22Rv1 (cell line): ENCODE data around the gene NAT8L.

Source experiments
- H3K27ac ChIP-seq: fragments of 450-650 bp; 2 replicates; pipeline ENCODE4 v1.5.1; 2017
- ZFX ChIP-seq: fragments of 450-650 bp; IDR thresholded peaks from 2 replicates; pipeline ENCODE4 v1.6.1; 2017; ENCODE audit warnings: antibody characterized with exemption, borderline replicate concordance
- TF ChIP-seq, protein P1 (sequence below): fragments of 450-650 bp; IDR thresholded peaks from 2 replicates; pipeline ENCODE4 v1.5.1; 2017; ENCODE audit warnings: mild to moderate bottlenecking

The NAT8L gene

DNA sequence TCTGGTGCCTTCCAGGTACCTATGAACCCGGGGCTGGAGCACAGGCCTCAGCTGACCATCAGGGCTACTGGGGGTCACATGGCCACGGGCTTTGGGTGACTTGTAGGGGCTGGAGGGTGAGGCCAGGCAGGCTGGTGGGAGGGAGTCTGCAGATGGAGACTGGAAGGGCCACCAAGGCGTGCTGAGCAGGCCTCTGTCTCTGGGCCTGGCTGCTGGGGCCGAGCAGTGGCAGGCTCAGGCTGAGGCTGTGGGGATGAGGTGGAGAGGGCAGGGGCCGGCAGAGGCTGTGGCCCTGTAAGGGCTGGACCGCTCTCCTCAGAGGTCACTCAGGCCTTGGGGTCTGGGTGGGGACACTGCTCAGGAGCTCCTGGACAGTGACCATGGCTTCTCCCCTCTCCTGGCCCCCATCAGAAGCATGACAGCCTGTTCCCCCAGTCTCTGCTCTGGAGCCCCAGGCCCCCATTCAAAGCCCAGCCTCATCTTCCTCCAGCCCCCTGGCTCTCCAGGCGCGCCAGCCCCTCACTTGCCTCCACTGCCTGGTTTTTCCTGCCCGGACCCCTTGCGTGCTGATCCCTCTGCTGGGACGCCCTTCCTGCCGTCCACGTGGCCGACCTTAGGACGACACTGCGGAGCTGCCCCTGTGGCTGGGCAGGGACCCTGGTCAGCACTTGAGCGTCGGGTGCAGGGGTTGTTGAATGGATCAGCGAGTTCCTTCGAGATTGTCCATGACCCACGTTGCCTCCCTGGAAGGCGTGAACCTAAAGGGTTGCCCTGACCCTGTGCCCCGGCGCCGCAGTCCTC, 11.1 kb upstream of the NAT8L start:
- TF ChIP-seq, protein P1, sequence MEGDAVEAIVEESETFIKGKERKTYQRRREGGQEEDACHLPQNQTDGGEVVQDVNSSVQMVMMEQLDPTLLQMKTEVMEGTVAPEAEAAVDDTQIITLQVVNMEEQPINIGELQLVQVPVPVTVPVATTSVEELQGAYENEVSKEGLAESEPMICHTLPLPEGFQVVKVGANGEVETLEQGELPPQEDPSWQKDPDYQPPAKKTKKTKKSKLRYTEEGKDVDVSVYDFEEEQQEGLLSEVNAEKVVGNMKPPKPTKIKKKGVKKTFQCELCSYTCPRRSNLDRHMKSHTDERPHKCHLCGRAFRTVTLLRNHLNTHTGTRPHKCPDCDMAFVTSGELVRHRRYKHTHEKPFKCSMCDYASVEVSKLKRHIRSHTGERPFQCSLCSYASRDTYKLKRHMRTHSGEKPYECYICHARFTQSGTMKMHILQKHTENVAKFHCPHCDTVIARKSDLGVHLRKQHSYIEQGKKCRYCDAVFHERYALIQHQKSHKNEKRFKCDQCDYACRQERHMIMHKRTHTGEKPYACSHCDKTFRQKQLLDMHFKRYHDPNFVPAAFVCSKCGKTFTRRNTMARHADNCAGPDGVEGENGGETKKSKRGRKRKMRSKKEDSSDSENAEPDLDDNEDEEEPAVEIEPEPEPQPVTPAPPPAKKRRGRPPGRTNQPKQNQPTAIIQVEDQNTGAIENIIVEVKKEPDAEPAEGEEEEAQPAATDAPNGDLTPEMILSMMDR, result no peak
- no peak for TF ChIP-seq ZFX
- no peak overlapping the region for H3K27ac ChIP-seq

DNA sequence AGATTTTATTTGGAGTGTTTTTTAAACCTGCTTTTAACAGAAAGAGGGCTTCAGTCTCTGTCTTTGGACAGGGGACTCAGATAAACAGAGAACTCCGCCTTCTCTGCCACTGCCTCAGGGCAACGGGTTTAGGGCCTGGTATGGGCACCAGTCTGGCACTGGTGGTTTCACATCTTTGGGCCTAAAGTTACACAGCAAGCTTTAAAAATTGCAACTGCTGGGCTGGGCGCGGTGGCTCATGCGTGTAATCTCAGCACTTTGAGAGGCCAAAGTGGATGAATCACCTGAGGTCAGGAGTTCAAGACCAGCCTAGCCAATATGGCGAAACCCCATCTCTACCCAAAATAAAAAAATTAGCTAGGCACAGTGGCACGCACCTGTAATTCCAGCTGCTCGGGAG, 10.3 kb upstream of the NAT8L start:
- no peak overlapping the region for H3K27ac ChIP-seq
- TF ChIP-seq ZFX, result no peak
- TF ChIP-seq, protein P1, result no peak

DNA sequence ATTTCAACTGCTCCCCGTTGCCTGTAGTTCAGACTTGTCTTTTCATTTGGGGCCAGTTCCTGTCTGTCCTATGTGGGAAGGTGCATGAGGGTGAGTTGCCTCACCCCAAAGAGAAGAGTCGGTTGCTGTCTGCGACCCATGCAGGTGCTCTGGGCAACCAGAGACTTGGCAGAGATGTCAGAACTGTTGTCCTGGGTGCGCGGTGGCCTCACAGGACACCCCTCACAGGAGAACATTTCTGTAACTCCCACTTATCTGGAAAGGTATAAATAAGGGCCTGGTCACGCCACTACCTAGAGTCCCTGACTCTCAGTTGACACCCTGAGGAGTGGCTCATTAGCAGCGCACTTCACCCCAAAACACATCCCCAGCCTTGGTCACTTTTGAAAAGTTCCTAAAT, 9.7 kb upstream of the NAT8L start:
- no peak for TF ChIP-seq ZFX
- no peak overlapping the region for H3K27ac ChIP-seq

DNA sequence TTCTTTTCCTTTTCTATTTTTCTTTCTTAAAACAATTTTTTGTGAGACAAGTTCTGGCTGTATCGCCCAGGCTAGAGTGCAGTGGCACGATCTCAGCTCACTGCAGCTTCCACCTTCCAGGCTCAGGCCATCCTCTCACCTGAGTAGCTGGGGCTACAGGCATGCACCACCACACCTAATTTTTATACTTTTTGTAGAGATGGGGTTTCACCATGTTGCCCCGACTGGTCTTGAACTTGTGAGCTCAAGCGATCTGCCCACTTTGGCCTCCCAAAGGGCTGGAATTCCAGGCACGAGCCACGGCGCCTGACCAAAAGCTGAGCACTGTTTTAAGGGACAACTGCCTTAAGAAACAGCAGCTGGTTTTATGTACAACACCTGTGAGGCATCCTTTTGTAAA, 9.3 kb upstream of the NAT8L start:
- TF ChIP-seq, protein P1, result no peak
- TF ChIP-seq ZFX, result no peak
- H3K27ac ChIP-seq, result no peak overlapping the region

DNA sequence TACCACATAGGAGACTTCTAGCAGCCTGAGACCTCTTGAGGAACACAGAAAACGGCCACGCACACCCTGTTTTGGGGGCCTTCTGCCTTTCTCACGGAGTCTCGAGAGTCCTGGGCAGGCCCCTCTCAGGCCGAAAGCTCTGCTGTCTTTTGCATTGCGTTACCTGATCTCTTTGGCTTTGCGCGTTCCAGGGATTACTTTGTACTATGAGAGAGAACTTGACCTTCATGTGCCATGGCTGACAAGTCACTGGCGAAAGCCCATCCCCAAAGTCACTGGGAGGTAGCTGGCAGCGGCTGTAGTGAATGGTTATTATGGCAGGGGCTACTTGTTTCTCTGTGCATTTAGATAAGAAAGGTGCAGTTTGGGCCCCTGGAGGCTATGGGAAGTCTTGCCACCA, 8.0 kb upstream of the NAT8L start:
- TF ChIP-seq, protein P1, result no peak
- TF ChIP-seq ZFX, result no peak
- no peak overlapping the region for H3K27ac ChIP-seq

DNA sequence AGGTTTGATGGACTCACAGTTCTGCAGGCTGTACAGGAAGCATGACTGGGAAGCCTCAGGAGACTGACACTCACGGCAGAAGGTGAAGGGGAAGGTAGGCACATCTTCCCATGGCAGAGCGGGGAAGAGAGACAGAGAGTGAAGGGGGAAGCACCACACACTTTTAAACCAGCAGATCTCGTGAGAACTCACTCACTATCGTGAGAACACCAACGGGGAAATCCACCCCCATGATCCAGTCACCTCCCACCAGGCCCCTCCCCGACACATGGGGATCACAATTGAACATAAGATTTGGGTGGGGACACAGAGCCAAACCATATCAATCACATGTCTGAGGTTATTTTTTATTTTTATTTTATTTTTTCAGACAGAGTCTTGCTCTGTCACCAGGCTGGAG, 4.9 kb upstream of the NAT8L start:
- H3K27ac ChIP-seq, result no peak overlapping the region
- TF ChIP-seq, protein P1, result no peak
- TF ChIP-seq ZFX, result no peak

DNA sequence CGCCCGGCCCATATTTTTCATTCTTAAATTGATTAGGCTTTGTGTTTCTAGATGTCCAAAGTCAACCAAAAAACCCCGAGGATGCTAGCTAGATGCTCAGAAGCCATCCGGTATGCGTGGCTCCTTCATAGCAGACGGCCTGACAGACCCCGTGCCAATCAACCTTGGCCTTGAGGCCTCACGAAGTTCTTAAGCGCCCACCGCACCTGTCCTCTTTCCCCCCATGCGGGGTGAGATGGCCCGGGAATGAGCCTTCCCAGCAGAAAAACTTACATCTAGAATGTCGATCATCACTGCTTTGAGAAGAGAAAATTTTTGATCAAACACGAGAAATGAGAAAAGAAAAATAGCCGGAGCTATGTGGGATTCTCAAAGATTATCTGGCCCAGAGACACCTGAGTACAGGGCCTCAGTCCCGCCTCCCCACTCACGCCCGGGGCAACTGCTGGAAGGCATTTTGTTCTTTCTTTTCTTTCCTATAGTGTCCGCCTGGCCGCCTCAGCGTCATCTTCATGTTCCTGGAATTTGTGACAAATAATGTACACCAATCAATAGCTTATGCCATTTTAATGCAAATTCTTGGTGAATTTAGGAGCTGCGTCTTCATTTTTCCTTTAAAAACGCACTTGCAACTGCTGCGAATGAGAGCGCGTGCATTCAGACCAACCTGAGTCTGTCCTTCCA, 1.6 kb upstream of the NAT8L start:
- no peak for TF ChIP-seq ZFX
- TF ChIP-seq, protein P1, result no peak
- no peak overlapping the region for H3K27ac ChIP-seq
